ENCODE results near the gene ITPK1. TPM values are rescaled to one million over a fixed set of nuclear protein-coding genes. Genes with fewer than 3 reads are reported as not detected.

ITPK1 gene
- total RNA-seq, 1 experiment from 2014 or later = 133 TPM

DNA sequence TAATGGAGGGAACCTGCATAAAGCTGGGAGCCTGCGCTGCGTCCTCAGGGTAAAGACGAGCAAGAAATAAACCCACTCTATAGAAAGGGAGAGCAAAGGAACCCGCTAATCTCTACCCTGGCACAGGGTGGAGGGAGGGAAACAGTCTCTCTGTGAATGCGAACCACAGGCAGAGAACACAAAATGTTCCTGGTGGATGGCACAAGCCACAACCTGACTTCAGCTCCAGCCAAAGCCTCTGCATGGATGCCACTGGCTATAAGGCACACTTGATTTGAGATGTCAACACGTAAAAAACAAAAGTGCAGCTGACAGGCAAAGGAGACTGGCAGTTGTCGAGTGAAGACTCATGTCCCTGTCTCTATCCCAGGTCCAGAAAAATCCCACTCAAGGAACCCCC lies 160.3 kb downstream of the ITPK1 start:
- CTCF ChIA-PET = interaction anchor here (0.6 to 5.5 kb wide), 6 partner anchors 10 to 265 kb away, joined by 3 to 74 read pairs (median 4); partner anchors contain the start of gene ITPK1
- TF ChIP-seq, protein P1, sequence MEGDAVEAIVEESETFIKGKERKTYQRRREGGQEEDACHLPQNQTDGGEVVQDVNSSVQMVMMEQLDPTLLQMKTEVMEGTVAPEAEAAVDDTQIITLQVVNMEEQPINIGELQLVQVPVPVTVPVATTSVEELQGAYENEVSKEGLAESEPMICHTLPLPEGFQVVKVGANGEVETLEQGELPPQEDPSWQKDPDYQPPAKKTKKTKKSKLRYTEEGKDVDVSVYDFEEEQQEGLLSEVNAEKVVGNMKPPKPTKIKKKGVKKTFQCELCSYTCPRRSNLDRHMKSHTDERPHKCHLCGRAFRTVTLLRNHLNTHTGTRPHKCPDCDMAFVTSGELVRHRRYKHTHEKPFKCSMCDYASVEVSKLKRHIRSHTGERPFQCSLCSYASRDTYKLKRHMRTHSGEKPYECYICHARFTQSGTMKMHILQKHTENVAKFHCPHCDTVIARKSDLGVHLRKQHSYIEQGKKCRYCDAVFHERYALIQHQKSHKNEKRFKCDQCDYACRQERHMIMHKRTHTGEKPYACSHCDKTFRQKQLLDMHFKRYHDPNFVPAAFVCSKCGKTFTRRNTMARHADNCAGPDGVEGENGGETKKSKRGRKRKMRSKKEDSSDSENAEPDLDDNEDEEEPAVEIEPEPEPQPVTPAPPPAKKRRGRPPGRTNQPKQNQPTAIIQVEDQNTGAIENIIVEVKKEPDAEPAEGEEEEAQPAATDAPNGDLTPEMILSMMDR (IDR thresholded peaks at IDR 0.05; ENCODE audit: unreplicated experiment) = no peak
- no peaks in the 10 kb centered on the region for H3K4me1 Mint-ChIP-seq (ENCODE audit: insufficient read depth, unreplicated experiment)
- POLR2A ChIA-PET = interaction anchor here (1.0 kb wide), 1 partner anchor 158 kb away, joined by 4 read pairs; no protein-coding TSS in a partner anchor
- H3K4me3 Mint-ChIP-seq (ENCODE audit: unreplicated experiment) = no peak overlapping the region
- no peaks in the 10 kb centered on the region for H3K27me3 Mint-ChIP-seq (ENCODE audit: insufficient read depth, unreplicated experiment)
- DNase-seq (ENCODE audit: unreplicated experiment) = no peak
- no peak overlapping the region for H3K27ac Mint-ChIP-seq (ENCODE audit: low read depth, unreplicated experiment)
- BruUV-seq (replicated peaks) = no TSS peak
- intact Hi-C loops (cut with micrococcal nuclease) = no loop called here
- no peaks in the 10 kb centered on the region for H3K9me3 Mint-ChIP-seq (ENCODE audit: unreplicated experiment)
- H3K36me3 Mint-ChIP-seq (ENCODE audit: insufficient read depth, unreplicated experiment) = peaks cover 41% of the 10 kb centered on the region

GRCh38 chr14:92954933-92955332 lies 160.8 kb downstream of the ITPK1 start:
- no peak overlapping the region for H3K27ac Mint-ChIP-seq (ENCODE audit: low read depth, unreplicated experiment)
- POLR2A ChIA-PET = interaction anchor here (1.0 kb wide), 1 partner anchor 159 kb away, joined by 4 read pairs; no protein-coding TSS in a partner anchor
- H3K4me1 Mint-ChIP-seq (ENCODE audit: insufficient read depth, unreplicated experiment) = no peaks in the 10 kb centered on the region
- no peak overlapping the region for H3K4me3 Mint-ChIP-seq (ENCODE audit: unreplicated experiment)
- TF ChIP-seq, protein P1 (IDR thresholded peaks at IDR 0.05; ENCODE audit: unreplicated experiment) = no peak
- peaks cover 44% of the 10 kb centered on the region for H3K36me3 Mint-ChIP-seq (ENCODE audit: insufficient read depth, unreplicated experiment)
- BruUV-seq (replicated peaks) = no TSS peak
- intact Hi-C loops (cut with micrococcal nuclease) = no loop called here
- H3K9me3 Mint-ChIP-seq (ENCODE audit: unreplicated experiment) = no peaks in the 10 kb centered on the region
- CTCF ChIA-PET = interaction anchor here (0.7 to 5.5 kb wide), 7 partner anchors 11 to 264 kb away, joined by 3 to 74 read pairs (median 5); partner anchors contain the start of gene ITPK1
- DNase-seq (ENCODE audit: unreplicated experiment) = no peak
- no peaks in the 10 kb centered on the region for H3K27me3 Mint-ChIP-seq (ENCODE audit: insufficient read depth, unreplicated experiment)

GRCh38 chr14:92953526-92953925 lies 162.2 kb downstream of the ITPK1 start:
- H3K36me3 Mint-ChIP-seq (ENCODE audit: insufficient read depth, unreplicated experiment) = peaks cover 52% of the 10 kb centered on the region
- POLR2A ChIA-PET = no interaction called here
- TF ChIP-seq, protein P1 (IDR thresholded peaks at IDR 0.05; ENCODE audit: unreplicated experiment) = no peak

GRCh38 chr14:92952481-92953298 lies 163.0 kb downstream of the ITPK1 start:
- TF ChIP-seq, protein P1 (IDR thresholded peaks at IDR 0.05; ENCODE audit: unreplicated experiment) = no peak
- no peak overlapping the region for H3K4me3 Mint-ChIP-seq (ENCODE audit: unreplicated experiment)
- H3K9me3 Mint-ChIP-seq (ENCODE audit: unreplicated experiment) = no peaks in the 10 kb centered on the region
- intact Hi-C loops (cut with micrococcal nuclease) = loop anchor here (1.0 kb wide), 3 partner anchors 161 to 226 kb away; no protein-coding TSS in a partner anchor
- DNase-seq (ENCODE audit: unreplicated experiment) = no peak
- no peak overlapping the region for H3K27ac Mint-ChIP-seq (ENCODE audit: low read depth, unreplicated experiment)
- ChIA-PET CTCF (interaction anchor here (0.5 to 5.5 kb wide), 29 partner anchors 9 to 294 kb away, joined by 3 to 74 read pairs (median 4); partner anchors contain the start of genes GON7, ITPK1 and UBR7), POLR2A (interaction anchor here (0.8 to 1.3 kb wide), 5 partner anchors 90 to 187 kb away, joined by 3 read pairs; no protein-coding TSS in a partner anchor)
- BruUV-seq (replicated peaks) = no TSS peak
- H3K4me1 Mint-ChIP-seq (ENCODE audit: insufficient read depth, unreplicated experiment) = peaks cover under 1% of the 10 kb centered on the region
- no peaks in the 10 kb centered on the region for H3K27me3 Mint-ChIP-seq (ENCODE audit: insufficient read depth, unreplicated experiment)
- H3K36me3 Mint-ChIP-seq (ENCODE audit: insufficient read depth, unreplicated experiment) = peaks cover 57% of the 10 kb centered on the region

More at GRCh38 chr14:92953526-92953925, 162.2 kb downstream of the ITPK1 start:
- intact Hi-C loops (cut with micrococcal nuclease) = no loop called here
- DNase-seq (ENCODE audit: unreplicated experiment) = no peak
- CTCF ChIA-PET = interaction anchor here (0.6 to 5.5 kb wide), 8 partner anchors 10 to 192 kb away, joined by 3 to 74 read pairs (median 7); partner anchors contain the start of gene ITPK1
- H3K4me3 Mint-ChIP-seq (ENCODE audit: unreplicated experiment) = no peak overlapping the region
- no peaks in the 10 kb centered on the region for H3K9me3 Mint-ChIP-seq (ENCODE audit: unreplicated experiment)
- no peaks in the 10 kb centered on the region for H3K4me1 Mint-ChIP-seq (ENCODE audit: insufficient read depth, unreplicated experiment)
- no TSS peak for BruUV-seq (replicated peaks)
- no peaks in the 10 kb centered on the region for H3K27me3 Mint-ChIP-seq (ENCODE audit: insufficient read depth, unreplicated experiment)
- H3K27ac Mint-ChIP-seq (ENCODE audit: low read depth, unreplicated experiment) = no peak overlapping the region

Data from MCF 10A (cell line).